SIG-M5 treated with dmso at 0.1 percent for 504 hours (cell line): Measurements from ENCODE around the gene DHRS1.
"Not testable (repeated sequence)": the region's sequence is repeated elsewhere in the genome, so short reads cannot be mapped to it uniquely, and the experiment has no call there.

Source experiments
- DNase-seq: peaks from one replicate; lab custom pipeline; 2025; ENCODE audit not compliant: unreplicated experiment; lab: John Stamatoyannopoulos, UW

The DHRS1 gene

GRCh38 chr14:24252289-24253124 is 47.1 kb downstream of the DHRS1 start:
- DNase-seq, result no peak

- DNase-seq, result no peak
Measured at GRCh38 chr14:24251880-24252288, 47.7 kb downstream of the DHRS1 start.

- DNase-seq, result no peak
Measured at GRCh38 chr14:24250354-24250753, 49.2 kb downstream of the DHRS1 start.

DNA sequence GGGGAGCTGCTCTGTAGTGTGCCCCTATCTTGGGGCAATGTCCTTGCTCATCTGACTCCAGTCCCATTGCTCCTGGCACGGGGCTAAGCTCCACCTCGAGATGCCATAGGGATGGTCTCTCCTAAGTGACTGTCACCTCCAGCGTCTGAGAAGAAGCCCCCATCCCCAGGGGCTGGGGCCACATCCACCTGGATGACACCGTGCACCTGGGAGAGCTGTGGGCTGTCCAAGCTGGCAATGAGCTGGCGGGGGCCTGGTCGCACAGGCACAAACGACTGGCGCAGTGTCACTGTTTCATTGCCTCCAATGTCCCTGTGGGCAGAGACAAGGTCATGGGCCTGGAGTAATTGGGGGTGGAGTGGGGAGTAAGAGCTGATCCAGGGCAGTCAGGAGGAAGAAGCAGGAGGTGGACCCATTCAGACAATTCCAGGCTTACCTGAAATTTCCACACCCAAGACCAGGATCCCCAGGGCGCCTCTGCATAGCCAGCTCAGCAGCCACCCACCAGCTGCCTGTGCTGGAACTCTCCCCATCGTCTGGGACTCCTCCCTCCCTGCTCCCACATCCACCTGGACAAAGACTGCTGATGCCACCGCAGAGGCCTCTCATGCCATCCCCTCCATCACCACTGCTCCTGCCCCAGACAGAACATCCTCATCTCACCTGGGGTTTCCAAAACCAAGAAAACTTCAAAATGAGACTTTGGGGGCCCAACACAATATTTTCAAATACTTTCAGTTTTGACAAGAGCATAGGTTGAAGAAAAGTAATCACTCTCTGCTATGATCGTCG is 50.2 kb downstream of the DHRS1 start:
- no peak for DNase-seq

DNA sequence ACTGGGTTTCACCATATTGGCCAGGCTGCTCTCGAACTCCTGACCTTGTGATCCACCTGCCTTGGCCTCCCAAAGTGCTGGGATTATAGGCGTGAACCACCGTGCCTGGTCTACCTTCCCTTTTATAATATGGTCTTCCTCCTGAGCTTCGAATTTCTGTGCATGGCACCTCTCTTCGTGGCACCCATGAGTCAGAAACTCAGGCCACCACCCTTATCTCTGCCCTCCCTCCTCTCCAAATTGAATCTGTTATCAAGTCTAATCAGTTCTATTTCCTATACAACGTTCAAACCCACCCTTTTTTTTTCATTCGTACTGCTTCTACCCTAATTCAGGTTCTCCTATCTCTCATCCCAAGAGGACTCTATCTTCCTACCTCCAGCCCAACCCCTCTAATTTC is 52.2 kb downstream of the DHRS1 start:
- no peak for DNase-seq

GRCh38 chr14:24246765-24247212 is 52.8 kb downstream of the DHRS1 start:
- peak; percentile 11 for DNase-seq

DNA sequence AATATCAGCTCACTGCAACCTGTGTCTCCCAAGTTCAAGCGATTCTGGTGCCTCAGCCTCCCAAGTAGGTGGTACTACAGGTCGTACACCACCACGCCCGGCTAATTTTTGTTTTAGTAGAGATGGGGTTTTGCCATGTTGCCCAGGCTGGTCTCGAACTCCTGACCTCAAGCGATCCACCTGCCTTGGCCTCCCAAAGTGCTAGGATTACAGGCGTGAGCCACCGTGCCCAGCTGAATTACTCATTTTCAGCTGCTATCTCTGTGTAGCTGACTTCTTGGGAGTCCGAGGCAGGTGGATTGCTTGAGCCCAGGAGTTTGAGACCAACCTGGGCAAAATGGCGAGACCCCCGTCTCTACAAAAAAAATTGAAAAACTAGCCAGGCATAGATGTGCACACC is 54.2 kb downstream of the DHRS1 start:
- not testable (repeated sequence) for DNase-seq

DNA sequence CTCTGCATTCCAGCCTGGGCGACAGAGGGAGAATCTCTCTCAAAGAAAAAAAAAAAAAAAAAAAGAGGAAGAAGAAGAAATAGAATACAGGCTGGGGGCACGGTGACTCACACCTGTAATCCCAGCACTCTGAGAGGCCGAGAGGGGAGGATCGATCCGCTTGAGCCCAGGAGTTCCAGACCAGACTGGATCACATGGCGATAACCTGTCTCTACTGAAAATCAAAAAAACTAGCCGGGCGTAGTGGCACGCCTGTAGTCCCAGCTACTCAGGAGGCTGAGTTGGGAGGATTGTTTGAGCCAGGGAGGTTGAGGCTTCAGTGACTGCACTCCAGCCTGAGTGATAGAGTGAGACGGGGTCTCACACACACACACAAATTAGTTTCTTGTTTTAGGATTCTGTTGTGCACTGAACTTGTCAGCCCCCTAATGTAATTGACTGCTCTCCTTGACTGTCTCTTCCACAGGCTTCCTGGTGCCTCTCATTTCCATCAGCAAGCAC is 56.2 kb downstream of the DHRS1 start:
- peak; percentile 53 for DNase-seq

GRCh38 chr14:24241829-24242443 is 57.6 kb downstream of the DHRS1 start:
- DNase-seq, result peak; percentile 96
